KMS-11 (cell line): ENCODE data around the gene DSG2.

Source experiments
- H2AFZ ChIP-seq: fragments of 200-600 bp; sonication (generic); 2 replicates; pipeline ENCODE4 v1.6.1; 2016; ENCODE audit warnings: antibody characterized with exemption, mixed run types, low read depth
- H3K27ac ChIP-seq: fragments of 200-600 bp; sonication (generic); 2 replicates; pipeline ENCODE4 v1.6.1; 2016; ENCODE audit warnings: mild to moderate bottlenecking, mixed run types
- H3K27me3 ChIP-seq: fragments of 200-600 bp; sonication (generic); 2 replicates; pipeline ENCODE4 v1.6.1; 2017; ENCODE audit warnings: mild to moderate bottlenecking, low read depth, mixed run types, moderate library complexity; ENCODE audit not compliant: insufficient read depth
- H3K36me3 ChIP-seq: fragments of 200-600 bp; sonication (generic); 2 replicates; pipeline ENCODE4 v1.6.1; 2017; ENCODE audit warnings: mild to moderate bottlenecking, mixed run types; ENCODE audit not compliant: insufficient read depth
- H3K4me1 ChIP-seq: fragments of 200-600 bp; sonication (generic); 2 replicates; pipeline ENCODE4 v1.6.1; 2016; ENCODE audit warnings: mild to moderate bottlenecking, low read depth, mixed run types; ENCODE audit not compliant: poor library complexity, severe bottlenecking
- H3K4me2 ChIP-seq: fragments of 200-600 bp; sonication (generic); 2 replicates; pipeline ENCODE4 v1.7.0; 2016; ENCODE audit warnings: mild to moderate bottlenecking, mixed run types
- H3K4me3 ChIP-seq: fragments of 200-600 bp; sonication (generic); IDR thresholded peaks from 2 replicates; pipeline ENCODE4 v1.6.1; 2017; ENCODE audit warnings: low read depth, low read length, mixed read lengths; ENCODE audit not compliant: insufficient read depth
- H3K79me2 ChIP-seq: fragments of 200-600 bp; sonication (generic); 2 replicates; pipeline ENCODE4 v1.6.1; 2016; ENCODE audit warnings: low read depth, mixed run types; ENCODE audit not compliant: insufficient read depth
- H3K9ac ChIP-seq: fragments of 200-600 bp; sonication (generic); 2 replicates; pipeline ENCODE4 v1.6.1; 2016; ENCODE audit warnings: mild to moderate bottlenecking, mixed run types
- H4K20me1 ChIP-seq: fragments of 200-600 bp; sonication (generic); 2 replicates; pipeline ENCODE4 v1.6.1; 2016; ENCODE audit warnings: mild to moderate bottlenecking, mixed run types; ENCODE audit not compliant: insufficient read depth
- CTCF ChIP-seq: fragments of 200-600 bp; sonication (generic); conservative IDR thresholded peaks from 2 replicates; pipeline ENCODE4 v1.6.1; 2017; ENCODE audit warnings: low read depth, mild to moderate bottlenecking, antibody characterized with exemption, low read length, moderate library complexity, mixed read lengths

Gene DSG2

DNA sequence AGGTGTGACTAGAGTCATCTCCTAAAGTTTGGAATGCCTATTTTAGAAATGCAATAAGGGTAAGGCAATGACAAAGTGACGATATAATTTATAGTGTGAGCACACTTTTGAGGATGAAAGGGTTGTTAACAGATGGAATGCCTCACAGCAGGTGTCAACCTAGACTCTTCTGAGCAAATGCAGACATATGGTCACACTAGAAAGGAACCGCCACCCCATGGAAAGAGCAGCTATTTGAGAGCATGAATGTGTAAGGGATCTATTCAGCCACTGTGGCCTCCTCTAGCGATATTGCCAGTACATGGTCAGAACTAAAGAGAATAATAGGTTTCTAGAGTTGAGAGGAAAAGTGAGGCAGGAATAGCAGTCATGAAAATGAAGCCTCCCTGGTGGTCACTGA, 18.5 kb downstream of the DSG2 start:
- Histone ChIP-seq H3K4me2 (no peak overlapping the region), H3K36me3 (no peaks in the 10 kb centered on the region; the same call in 1 of the 2 replicates), H4K20me1 (no peaks in the 10 kb centered on the region), H3K27me3 (no peaks in the 10 kb centered on the region), H3K4me3 (no peak overlapping the region), H2AFZ (no peak overlapping the region), H3K79me2 (no peaks in the 10 kb centered on the region), H3K9ac (no peak overlapping the region), H3K4me1 (no peaks in the 10 kb centered on the region), H3K27ac (no peak overlapping the region)
- no peak for TF ChIP-seq CTCF

GRCh38 chr18:31526374-31526773, 28.4 kb downstream of the DSG2 start:
- TF ChIP-seq CTCF: no peak
- Histone ChIP-seq H2AFZ (no peak overlapping the region), H3K36me3 (no peaks in the 10 kb centered on the region; the same call in 1 of the 2 replicates)

DNA sequence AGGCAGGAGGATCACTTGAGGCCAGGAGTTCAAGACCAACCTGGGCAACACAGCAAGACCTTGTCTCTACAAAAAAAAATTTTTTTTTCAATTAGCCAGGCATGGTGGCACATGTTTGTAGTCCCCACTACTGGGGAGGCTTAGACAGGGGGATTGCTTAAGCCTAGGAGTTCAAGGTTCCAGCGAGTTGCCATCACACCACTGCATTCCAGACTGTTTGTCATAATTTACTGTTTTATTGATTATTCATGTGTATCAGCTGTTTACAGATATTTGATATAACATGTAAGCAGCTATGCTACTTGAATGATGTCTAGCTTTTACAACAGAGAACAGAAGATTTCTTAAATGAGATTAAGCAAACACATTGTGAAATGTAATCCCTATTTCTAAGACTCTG, 35.3 kb downstream of the DSG2 start:
- no peaks in the 10 kb centered on the region for H3K79me2 ChIP-seq
- no peak overlapping the region for H3K9ac ChIP-seq
- H3K4me3 ChIP-seq: no peak overlapping the region
- H2AFZ ChIP-seq: no peak overlapping the region
- H3K27ac ChIP-seq: no peak overlapping the region
- no peak for TF ChIP-seq CTCF
- no peaks in the 10 kb centered on the region for H3K4me1 ChIP-seq
- H3K27me3 ChIP-seq: no peaks in the 10 kb centered on the region
- no peak overlapping the region for H3K4me2 ChIP-seq
- H3K36me3 ChIP-seq: no peaks in the 10 kb centered on the region
- no peaks in the 10 kb centered on the region for H4K20me1 ChIP-seq

More at GRCh38 chr18:31526374-31526773, 28.4 kb downstream of the DSG2 start:
- H3K9ac ChIP-seq: no peak overlapping the region
- no peak overlapping the region for H3K4me3 ChIP-seq
- no peaks in the 10 kb centered on the region for H3K27me3 ChIP-seq
- H3K4me1 ChIP-seq: no peaks in the 10 kb centered on the region
- H4K20me1 ChIP-seq: no peaks in the 10 kb centered on the region
- no peak overlapping the region for H3K4me2 ChIP-seq
- no peaks in the 10 kb centered on the region for H3K79me2 ChIP-seq
- H3K27ac ChIP-seq: no peak overlapping the region

DNA sequence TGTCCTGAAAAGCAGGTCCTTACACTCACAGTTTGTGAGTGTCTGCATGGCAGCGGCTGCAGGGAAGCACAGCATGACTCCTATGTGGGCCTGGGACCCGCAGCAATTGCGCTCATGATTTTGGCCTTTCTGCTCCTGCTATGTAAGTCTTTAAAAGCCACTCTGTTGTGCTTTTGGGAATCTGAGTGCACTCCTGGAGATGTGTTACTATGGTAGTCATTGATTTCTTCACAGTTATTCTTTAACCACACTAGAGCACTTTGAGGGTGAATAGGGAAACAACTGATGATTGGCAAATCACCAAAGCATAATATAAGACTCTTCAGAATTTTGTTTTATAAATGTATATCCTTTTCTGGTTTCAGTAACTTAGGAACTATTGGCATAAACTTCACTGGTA, 40.9 kb downstream of the DSG2 start:
- H3K27me3 ChIP-seq: no peaks in the 10 kb centered on the region
- no peaks in the 10 kb centered on the region for H3K79me2 ChIP-seq
- H2AFZ ChIP-seq: no peak overlapping the region
- H3K4me2 ChIP-seq: no peak overlapping the region
- no peak overlapping the region for H3K9ac ChIP-seq
- no peaks in the 10 kb centered on the region for H4K20me1 ChIP-seq
- no peaks in the 10 kb centered on the region for H3K4me1 ChIP-seq
- H3K36me3 ChIP-seq: no peaks in the 10 kb centered on the region
- TF ChIP-seq CTCF: no peak
- H3K27ac ChIP-seq: no peak overlapping the region
- no peak overlapping the region for H3K4me3 ChIP-seq
